Measurements from ENCODE around the gene TAGLN3.

Gene TAGLN3

DNA sequence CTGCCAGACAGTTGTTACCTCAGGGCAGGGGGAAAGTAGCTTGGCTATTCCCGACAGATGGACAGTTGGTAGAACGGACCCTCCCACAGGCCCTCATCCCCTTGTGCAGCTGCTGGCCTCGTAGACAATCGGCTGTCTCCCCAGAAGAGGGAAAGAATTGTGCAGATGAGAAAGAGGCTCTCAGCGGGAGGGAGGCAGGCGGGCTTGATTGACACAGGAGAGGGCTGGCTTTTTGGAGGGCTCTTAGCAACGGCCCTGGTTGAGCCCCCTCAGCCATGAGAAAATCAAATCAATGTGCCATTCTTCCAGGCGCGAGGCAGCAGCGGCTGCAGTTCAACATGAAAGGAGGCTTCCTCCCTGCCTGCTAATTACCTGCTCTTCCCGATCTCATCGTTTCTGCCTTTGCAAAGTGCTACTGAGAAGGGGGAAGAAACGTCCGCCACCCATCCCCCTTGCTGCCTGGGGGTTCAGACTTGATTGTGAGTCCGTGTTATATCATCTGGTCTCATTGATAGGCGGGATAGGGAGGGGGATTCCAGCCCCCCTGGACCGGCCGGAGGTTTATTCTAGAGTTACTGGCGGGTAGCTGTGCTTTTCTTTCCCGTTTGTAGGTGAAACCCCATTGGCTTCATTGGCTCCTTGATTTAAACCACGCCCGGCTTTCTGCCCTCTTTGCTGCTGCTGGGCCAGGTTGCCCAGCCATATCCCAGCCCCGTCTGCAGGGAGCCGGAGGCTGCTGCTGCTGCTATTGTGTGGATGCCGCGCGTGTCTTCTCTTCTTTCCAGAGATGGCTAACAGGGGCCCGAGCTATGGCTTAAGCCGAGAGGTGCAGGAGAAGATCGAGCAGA, at the start of gene TAGLN3:
Gene TAGLN3 (plus strand): TSS at position 287 of the 848 bp plus-strand sequence. CDS start 501 bp downstream, at position 788.
- DNase-seq, result peak in 49 of 58 donors; percentile 17 to 76 (median 54)

- no peak for DNase-seq
Measured at GRCh38 chr3:111949712-111950111, 49.0 kb upstream of the TAGLN3 start.

GRCh38 chr3:111951032-111951431, 47.7 kb upstream of the TAGLN3 start:
- no peak for DNase-seq

- DNase-seq, result no peak
Measured at GRCh38 chr3:111952086-111952485, 46.6 kb upstream of the TAGLN3 start.

DNA sequence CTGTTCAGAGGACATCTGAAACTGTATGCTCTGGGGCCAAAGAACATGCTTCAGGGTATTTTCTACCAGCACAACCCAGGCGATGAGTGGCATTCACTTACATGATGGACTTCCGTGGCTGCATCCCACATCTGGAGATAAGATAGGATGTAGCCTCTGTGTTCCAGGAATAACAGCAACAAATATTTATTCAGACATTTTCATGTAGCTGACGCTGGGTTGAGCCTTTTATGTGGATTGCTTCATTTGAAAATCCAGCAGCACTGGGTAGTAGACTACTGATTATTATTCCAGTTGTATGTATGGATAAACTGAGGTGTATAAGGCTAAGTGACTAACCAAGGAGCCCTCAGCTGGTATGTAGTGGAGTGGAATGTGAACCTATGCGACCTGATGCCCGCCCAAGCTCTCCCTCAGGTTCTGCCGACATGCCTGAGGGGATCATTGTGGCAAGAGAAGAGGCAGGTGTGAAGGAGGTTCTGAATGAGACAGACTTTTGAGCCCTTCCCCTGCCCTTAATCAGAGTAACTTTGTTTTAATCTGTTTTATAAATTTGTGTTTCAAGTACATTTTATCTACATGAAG, 45.8 kb upstream of the TAGLN3 start:
- DNase-seq, result no peak

- no peak for DNase-seq
Measured at GRCh38 chr3:111954228-111954990, 44.3 kb upstream of the TAGLN3 start.

- DNase-seq, result no peak
Measured at GRCh38 chr3:111955876-111956275, 42.8 kb upstream of the TAGLN3 start.

DNA sequence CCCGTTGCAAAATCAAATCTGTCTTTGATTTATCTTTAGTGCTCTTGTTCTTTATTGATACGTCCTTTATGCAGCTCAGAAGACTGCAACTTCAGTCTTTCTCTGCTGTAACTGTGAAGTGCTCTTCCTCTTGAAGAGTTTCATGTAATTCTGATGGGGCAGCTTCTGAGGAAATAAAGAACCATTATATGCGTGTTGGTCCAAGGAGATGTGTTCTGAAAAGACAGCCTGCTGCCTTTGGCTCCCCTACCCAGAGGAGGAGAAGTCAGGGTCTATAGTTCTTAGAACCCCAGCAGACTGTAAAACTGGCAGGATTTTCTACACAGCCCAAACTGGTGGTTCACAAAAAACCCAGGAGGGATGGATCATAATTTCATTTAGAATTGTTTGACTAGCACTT, 42.3 kb upstream of the TAGLN3 start:
- no peak for DNase-seq

- DNase-seq, result peak in 1 of 58 donors; percentile 2
Measured at GRCh38 chr3:111956995-111957734, 41.6 kb upstream of the TAGLN3 start.

GRCh38 chr3:111961461-111962164, 37.1 kb upstream of the TAGLN3 start:
- no peak for DNase-seq

- DNase-seq, result no peak
Measured at GRCh38 chr3:111963424-111963823, 35.3 kb upstream of the TAGLN3 start.

DNA sequence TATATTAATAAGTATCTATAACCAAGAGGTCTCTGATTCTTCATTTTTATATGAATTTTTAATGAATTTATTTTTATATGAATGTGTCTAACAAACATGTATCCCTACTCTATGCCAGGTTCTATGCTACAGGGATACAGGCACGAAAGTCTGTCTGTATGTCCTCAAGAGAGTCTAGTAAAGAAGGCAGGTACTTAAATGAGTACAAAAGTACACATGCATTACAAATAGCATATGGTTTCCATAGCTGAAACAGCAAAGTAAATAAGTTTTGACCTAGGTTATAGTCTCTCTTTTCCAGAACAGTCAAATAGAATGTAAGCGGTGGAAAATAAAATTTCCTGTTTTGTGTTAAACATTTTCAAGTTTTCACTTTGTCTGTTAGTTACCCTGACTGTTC, 33.2 kb upstream of the TAGLN3 start:
- no peak for DNase-seq

DNA sequence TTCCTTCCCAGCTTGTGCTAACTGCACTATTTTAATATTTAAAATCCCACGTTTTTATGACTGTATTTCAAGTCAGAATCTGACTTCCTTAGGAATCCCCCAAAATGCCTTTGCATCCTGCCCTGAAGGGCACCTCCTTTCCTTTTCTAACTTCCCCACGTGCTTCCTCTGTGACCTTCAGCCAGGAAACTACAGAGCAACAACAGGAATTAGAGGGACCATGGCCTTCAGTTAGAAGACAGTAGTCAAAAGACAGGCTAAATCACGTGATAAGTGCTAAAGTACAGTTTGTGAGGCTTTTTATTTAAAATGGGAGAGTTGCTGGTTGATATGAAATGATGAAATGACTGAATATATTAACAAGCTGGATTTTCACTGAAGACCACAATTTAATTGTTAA, 31.7 kb upstream of the TAGLN3 start:
- no peak for DNase-seq

DNA sequence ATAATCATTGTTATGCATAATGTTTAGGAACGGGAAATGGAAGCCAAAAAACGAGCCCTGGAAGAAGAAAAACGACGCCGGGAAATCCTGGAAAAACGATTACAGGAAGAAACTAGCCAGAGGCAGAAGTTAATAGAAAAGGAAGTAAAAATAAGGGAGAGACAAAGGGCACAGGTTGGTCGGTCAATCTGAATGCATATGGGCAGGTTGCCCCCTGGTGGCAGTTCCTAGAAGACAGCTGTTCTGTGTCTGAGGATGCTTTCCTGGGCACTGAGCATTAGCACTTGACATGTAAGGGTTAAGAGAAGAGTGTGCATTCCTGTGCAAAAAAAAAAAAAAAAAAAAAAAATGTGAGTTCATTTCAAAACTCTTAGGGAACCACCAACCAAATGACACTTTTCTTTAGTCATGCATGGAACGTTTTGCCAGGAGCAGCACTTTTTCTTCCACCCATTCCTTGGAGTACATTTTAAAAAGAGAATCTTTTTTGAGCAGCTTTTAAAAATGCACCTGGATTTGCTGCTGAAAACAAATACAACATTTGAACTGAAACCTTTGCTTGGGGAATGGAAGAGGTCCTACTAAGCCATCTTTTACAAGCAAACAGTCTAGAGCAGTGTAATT, 31.0 kb upstream of the TAGLN3 start:
- peak in 54 of 58 donors; percentile 3 to 86 (median 57) for DNase-seq

DNA sequence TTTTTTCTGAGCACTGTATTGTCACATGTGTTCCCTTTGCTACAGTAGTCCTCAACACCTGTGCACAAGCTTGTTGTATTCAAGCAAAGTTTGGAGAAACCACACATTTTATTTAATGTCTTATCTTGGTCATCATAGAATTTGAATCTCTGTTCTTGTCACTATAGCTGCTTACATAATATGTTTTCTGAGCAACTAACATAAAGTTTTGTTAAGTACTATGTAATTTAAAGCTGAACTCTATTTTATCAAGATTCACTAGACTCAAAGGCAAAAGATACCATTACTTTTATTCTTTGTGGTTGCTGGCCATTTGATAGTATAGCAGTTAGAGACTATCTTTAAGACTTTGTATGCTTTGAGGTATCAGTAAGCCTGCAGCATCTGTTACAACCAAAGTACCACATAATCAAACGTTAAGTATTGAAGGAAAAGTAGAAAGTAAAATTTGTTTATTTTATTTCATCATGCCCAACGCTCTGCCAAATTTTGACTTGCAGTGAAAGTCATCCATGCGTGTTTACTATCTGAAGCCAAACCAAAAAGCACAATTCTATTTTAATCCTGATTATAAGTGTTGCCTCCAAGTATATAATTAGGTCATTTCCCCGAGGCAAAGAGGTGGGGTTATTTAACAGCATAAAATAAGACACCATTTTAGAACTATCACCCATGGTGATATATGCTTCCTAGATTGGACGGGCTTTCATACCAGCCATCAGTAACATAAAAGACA, 30.2 kb upstream of the TAGLN3 start:
- DNase-seq, result no peak

DNA sequence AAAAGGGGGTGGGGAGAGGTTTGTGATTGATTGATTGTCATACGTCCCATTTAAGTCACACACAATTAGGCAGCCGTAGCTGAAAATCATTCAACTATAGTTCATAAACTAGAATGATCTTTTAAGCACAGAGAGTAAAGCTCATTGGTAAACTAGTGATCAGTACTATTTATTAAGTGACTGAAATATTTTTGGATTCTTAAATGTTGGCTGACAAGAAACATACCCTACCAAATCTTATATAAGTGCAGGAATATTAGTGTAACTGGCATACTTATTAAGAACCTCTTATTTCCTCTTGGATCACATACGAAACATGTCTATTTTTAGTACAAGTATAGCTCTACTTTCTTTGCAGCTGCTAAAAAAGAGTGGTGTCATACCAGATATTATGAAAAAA, 28.3 kb upstream of the TAGLN3 start:
- no peak for DNase-seq

- no peak for DNase-seq
Measured at GRCh38 chr3:111971533-111972130, 27.1 kb upstream of the TAGLN3 start.

GRCh38 chr3:111972891-111973290, 25.8 kb upstream of the TAGLN3 start:
- no peak for DNase-seq

- DNase-seq, result no peak
Measured at GRCh38 chr3:111975131-111975530, 23.6 kb upstream of the TAGLN3 start.
